ENCODE measurements around the gene TMPRSS3.

The TMPRSS3 gene

GRCh38 chr21:42434884-42435283 lies 39.0 kb upstream of the TMPRSS3 start:
- H3K36me3 ChIP-seq (ENCODE audit: low read length) = no peaks in the 10 kb centered on the region
- H3K9me2 ChIP-seq (replicated peaks; ENCODE audit: insufficient read depth, low read length) = no peaks in the 10 kb centered on the region
- no peaks in the 10 kb centered on the region for H4K20me1 ChIP-seq (ENCODE audit: low read depth, low read length)
- H3K27me3 ChIP-seq (ENCODE audit: low read length) = no peaks in the 10 kb centered on the region
- H3K79me2 ChIP-seq (ENCODE audit: insufficient read depth, low read length) = no peaks in the 10 kb centered on the region
- H3K4me3 ChIP-seq (ENCODE audit: insufficient read depth, low read length, poor library complexity, severe bottlenecking) = no peak overlapping the region
- H3K9me3 ChIP-seq (ENCODE audit: insufficient read depth, low read length) = peaks cover 5% of the 10 kb centered on the region; the same call in 1 of the 2 replicates
- TF ChIP-seq EZH2phosphoT487 (conservative IDR thresholded peaks at IDR 0.05; ENCODE audit: low read length) = no peak
- TF ChIP-seq, protein P1, sequence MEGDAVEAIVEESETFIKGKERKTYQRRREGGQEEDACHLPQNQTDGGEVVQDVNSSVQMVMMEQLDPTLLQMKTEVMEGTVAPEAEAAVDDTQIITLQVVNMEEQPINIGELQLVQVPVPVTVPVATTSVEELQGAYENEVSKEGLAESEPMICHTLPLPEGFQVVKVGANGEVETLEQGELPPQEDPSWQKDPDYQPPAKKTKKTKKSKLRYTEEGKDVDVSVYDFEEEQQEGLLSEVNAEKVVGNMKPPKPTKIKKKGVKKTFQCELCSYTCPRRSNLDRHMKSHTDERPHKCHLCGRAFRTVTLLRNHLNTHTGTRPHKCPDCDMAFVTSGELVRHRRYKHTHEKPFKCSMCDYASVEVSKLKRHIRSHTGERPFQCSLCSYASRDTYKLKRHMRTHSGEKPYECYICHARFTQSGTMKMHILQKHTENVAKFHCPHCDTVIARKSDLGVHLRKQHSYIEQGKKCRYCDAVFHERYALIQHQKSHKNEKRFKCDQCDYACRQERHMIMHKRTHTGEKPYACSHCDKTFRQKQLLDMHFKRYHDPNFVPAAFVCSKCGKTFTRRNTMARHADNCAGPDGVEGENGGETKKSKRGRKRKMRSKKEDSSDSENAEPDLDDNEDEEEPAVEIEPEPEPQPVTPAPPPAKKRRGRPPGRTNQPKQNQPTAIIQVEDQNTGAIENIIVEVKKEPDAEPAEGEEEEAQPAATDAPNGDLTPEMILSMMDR (IDR thresholded peaks at IDR 0.05; ENCODE audit: insufficient read depth, low read length, poor library complexity, severe bottlenecking) = no peak
- no peak overlapping the region for H2AFZ ChIP-seq (ENCODE audit: low read depth, low read length, severe bottlenecking)
- H3K27ac ChIP-seq (ENCODE audit: low read depth, low read length) = no peak overlapping the region
- H3K4me2 ChIP-seq (ENCODE audit: low read depth, low read length, poor library complexity, severe bottlenecking) = no peak overlapping the region
- H3K9ac ChIP-seq (ENCODE audit: low read length) = no peak overlapping the region
- no peaks in the 10 kb centered on the region for H3F3A ChIP-seq (ENCODE audit: insufficient read depth)

- Histone ChIP-seq H3K27ac (ENCODE audit: low read depth, low read length) (no peak overlapping the region), H3K79me2 (ENCODE audit: insufficient read depth, low read length) (no peaks in the 10 kb centered on the region), H2AFZ (ENCODE audit: low read depth, low read length, severe bottlenecking) (no peak overlapping the region), H4K20me1 (ENCODE audit: low read depth, low read length) (no peaks in the 10 kb centered on the region), H3K36me3 (ENCODE audit: low read length) (no peaks in the 10 kb centered on the region), H3K9me2 (replicated peaks; ENCODE audit: insufficient read depth, low read length) (no peaks in the 10 kb centered on the region), H3K27me3 (ENCODE audit: low read length) (no peaks in the 10 kb centered on the region), H3K9ac (ENCODE audit: low read length) (no peak overlapping the region), H3K4me3 (ENCODE audit: insufficient read depth, low read length, poor library complexity, severe bottlenecking) (no peak overlapping the region), H3K9me3 (ENCODE audit: insufficient read depth, low read length) (peaks cover 5% of the 10 kb centered on the region; the same call in 1 of the 2 replicates), H3F3A (ENCODE audit: insufficient read depth) (no peaks in the 10 kb centered on the region), H3K4me2 (ENCODE audit: low read depth, low read length, poor library complexity, severe bottlenecking) (no peak overlapping the region)
- TF ChIP-seq, protein P1 (IDR thresholded peaks at IDR 0.05; ENCODE audit: insufficient read depth, low read length, poor library complexity, severe bottlenecking) = no peak
- TF ChIP-seq EZH2phosphoT487 (conservative IDR thresholded peaks at IDR 0.05; ENCODE audit: low read length) = no peak
These were observed 38.2 kb upstream of the TMPRSS3 start for GRCh38 chr21:42433946-42434551.

DNA sequence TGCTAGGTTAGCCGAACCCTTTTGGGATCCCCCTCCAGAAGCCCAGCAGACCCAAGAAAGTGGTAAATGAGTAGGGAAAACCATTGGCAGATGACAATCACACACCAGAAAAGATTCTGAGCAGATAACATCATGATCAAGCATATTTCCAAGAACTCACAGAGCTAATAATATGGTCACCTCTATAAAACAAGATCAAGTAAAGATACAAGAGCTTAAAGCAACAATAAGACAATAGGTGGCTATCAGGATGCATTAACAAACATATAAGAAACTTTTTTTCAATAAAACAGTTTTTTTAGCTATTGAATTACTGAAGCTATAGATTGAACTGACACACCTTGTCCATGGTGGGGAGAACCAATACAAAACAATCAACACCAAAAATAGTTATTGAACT lies 36.8 kb upstream of the TMPRSS3 start:
- H3K4me3 ChIP-seq (ENCODE audit: insufficient read depth, low read length, poor library complexity, severe bottlenecking) = no peak overlapping the region
- TF ChIP-seq, protein P1 (IDR thresholded peaks at IDR 0.05; ENCODE audit: insufficient read depth, low read length, poor library complexity, severe bottlenecking) = no peak
- TF ChIP-seq EZH2phosphoT487 (conservative IDR thresholded peaks at IDR 0.05; ENCODE audit: low read length) = no peak
- H3K36me3 ChIP-seq (ENCODE audit: low read length) = no peaks in the 10 kb centered on the region
- H2AFZ ChIP-seq (ENCODE audit: low read depth, low read length, severe bottlenecking) = no peak overlapping the region
- H3K4me2 ChIP-seq (ENCODE audit: low read depth, low read length, poor library complexity, severe bottlenecking) = no peak overlapping the region
- no peaks in the 10 kb centered on the region for H3F3A ChIP-seq (ENCODE audit: insufficient read depth)
- no peaks in the 10 kb centered on the region for H4K20me1 ChIP-seq (ENCODE audit: low read depth, low read length)
- H3K9me2 ChIP-seq (replicated peaks; ENCODE audit: insufficient read depth, low read length) = no peaks in the 10 kb centered on the region
- no peak overlapping the region for H3K27ac ChIP-seq (ENCODE audit: low read depth, low read length)
- H3K79me2 ChIP-seq (ENCODE audit: insufficient read depth, low read length) = no peaks in the 10 kb centered on the region
- no peak overlapping the region for H3K9ac ChIP-seq (ENCODE audit: low read length)
- no peaks in the 10 kb centered on the region for H3K27me3 ChIP-seq (ENCODE audit: low read length)
- H3K9me3 ChIP-seq (ENCODE audit: insufficient read depth, low read length) = peaks cover 5% of the 10 kb centered on the region; the same call in 1 of the 2 replicates

All from SU-DHL-6 (cell line).